CD4-positive, alpha-beta T cell treated with Interleukin-1 beta for 1 hour (primary cell): ENCODE measurements around the gene CRAT.

ENCODE experiments used
- DNase-seq, 2 donors: peaks; one replicate each; pipeline ENCODE4 v3.0.0-alpha.2; 2020 to 2022

Gene CRAT

GRCh38 chr9:129081388-129081904 is 29.1 kb downstream of the CRAT start:
- DNase-seq: no peak

DNA sequence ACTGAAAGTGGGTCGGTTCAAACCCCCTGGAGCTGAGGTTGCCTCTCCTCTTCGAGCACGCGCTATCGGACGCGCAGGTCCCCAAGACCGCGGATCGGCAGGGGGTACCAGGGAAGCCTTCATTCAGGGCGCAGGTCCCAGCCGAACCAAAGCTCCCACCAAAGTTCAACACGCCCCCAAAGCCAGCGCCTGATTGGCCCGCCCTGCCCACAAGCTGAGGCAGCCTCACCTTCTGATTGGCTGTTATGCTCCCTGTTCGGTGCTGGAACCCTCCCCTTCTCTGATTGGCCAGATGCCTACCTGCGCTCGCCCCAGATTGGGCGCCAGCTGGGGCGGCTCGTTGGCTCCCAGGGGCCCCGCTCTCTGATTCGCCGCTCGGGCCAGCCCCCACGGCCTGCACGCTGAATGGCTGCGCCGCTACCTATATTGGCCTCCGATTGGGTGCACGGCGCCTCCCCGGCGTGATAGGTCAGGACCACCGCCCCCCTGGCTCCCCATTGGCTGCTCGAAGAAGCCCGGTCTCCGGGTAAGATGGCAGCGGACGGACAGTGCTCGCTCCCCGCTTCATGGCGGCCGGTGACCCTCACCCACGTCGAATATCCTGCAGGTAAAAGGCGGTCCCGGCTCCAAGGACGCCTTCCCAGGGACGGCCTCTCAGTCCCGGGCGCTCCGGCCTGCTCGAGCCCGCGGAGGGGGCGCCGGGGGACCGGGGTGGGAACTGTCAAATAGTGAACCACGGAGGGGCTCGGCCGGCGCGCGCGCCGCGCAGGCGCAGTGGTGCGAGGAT is 29.8 kb downstream of the CRAT start, which contains the start of gene DOLPP1:
DOLPP1 (plus strand) TSS at position 511 of the 787 bp plus-strand sequence; CDS start at position 532, 21 bp downstream.
- peak; percentile 99 to 100 for DNase-seq

- DNase-seq: no peak
Measured at GRCh38 chr9:129080298-129080600, 30.3 kb downstream of the CRAT start.

GRCh38 chr9:129079829-129080228 is 30.8 kb downstream of the CRAT start:
- DNase-seq: no peak

GRCh38 chr9:129078691-129079503 is 31.7 kb downstream of the CRAT start:
- no peak for DNase-seq

GRCh38 chr9:129077236-129077635 is 33.4 kb downstream of the CRAT start:
- DNase-seq: no peak

- no peak for DNase-seq
Measured at GRCh38 chr9:129076640-129077037, 34.0 kb downstream of the CRAT start.

DNA sequence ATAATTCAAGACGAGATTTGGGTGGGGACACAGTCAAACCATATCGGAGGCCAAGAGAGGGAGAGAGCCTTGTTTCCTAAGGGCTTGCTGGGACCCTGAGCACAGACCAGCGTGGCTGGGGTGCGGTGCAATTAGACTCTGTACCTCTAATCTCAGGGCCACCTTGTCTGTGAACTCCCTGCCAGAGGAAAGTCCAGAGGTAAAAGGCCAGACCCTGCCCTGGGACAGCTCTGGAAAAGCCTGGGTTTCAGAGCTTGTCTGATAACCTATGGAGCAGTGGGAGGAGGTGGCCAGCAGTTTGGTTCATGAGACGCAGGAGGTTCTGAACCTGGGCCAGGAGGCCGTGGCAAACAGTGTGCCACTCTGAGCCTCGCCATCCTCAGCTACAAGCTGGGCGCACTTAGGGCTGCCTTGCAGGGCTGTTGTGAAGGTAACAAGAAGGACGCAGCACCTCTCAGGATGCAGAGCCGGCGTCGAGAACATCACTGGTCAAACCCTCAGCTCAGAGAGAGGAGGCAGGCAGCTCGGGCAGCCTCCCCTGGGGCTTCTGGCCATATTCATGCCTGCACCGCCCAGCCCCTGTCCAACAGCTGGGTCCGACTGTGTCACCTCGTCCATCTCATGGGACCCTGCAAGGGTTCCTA is 34.5 kb downstream of the CRAT start:
- no peak for DNase-seq

DNA sequence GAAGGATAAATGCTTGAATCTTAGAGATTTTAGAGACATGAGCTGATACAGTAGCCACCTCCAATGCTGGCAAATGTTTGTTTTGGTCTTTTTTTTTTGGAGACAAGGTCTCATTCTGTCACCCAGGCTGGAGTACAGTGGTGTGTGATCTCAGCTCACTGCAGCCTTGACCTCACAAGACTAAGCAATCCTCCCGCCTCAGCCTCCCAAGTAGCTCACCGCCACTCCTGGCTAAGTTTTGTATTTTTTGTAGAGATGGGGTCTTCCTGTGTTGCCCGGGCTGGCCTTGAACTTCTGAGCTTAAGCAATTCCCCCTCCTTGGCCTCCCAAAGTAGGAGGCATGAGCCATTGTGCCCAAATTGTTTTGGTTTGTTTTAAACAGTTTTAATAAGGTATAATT is 36.5 kb downstream of the CRAT start:
- DNase-seq: no peak

GRCh38 chr9:129073404-129073803 is 37.2 kb downstream of the CRAT start:
- DNase-seq: peak in 1 of 2 donors; percentile 13

DNA sequence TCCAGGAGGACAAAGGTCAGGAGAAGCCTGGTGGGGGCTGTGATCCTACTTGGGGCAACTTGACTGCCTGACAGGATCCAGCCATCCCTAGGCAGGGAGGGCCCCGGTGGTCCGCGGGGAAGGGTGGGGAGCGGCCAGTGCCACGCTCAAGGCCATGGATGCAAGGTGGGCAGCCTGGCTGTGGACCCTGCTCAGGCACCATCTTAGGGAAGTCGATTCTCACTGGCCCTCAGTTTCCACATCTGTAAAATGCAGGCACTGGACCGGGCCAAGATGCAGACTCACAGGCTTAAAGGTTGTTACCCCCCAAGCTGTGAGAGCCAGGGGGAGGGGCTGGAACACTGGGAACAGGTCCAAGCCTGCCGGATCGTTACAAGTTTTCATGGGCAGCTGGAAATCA is 38.4 kb downstream of the CRAT start:
- DNase-seq: no peak

- DNase-seq: peak; percentile 6 to 12
Measured at GRCh38 chr9:129071526-129072126, 39.0 kb downstream of the CRAT start.

DNA sequence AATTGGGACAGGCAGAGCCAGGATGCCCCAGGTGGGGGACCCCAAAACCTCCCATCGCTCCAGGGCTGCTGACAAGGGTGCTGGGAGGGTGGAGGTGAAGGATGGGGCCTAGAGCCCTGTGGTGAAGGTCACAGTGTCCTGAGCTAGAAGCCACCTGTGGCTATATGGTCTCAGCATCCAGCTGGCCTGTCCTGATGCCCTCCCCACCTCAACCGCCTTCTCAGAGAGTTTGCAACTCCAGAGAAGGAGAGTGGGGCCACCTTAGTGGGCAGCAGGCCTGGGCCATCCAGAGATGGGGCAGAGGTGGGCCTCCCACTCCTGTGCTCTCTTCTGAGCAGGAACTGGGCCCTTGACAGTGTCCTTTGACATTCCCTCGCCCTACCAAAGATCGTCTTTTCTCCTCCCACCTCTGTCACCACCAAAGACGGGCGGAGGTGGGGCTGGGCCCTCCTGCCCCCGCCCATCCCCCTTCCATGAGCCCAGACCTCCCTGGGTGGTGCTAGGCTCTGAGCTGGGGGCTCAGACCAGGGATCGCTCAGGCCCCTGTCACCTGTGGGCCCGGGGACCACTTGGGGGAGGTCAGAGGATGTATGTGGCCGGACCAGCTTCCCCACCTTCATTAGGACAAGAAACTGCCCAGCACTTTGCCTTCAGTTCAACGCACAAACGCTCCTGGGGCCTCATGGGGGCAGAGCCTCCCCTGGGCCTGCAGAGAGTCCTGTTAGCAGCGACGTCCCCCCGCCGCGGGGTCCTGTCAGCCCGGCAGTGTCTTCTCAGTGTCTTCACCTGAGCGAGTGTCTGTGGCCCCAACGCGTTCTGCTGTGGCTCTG is 39.7 kb downstream of the CRAT start:
- DNase-seq: no peak

GRCh38 chr9:129069862-129070641 is 40.5 kb downstream of the CRAT start:
- DNase-seq: no peak

DNA sequence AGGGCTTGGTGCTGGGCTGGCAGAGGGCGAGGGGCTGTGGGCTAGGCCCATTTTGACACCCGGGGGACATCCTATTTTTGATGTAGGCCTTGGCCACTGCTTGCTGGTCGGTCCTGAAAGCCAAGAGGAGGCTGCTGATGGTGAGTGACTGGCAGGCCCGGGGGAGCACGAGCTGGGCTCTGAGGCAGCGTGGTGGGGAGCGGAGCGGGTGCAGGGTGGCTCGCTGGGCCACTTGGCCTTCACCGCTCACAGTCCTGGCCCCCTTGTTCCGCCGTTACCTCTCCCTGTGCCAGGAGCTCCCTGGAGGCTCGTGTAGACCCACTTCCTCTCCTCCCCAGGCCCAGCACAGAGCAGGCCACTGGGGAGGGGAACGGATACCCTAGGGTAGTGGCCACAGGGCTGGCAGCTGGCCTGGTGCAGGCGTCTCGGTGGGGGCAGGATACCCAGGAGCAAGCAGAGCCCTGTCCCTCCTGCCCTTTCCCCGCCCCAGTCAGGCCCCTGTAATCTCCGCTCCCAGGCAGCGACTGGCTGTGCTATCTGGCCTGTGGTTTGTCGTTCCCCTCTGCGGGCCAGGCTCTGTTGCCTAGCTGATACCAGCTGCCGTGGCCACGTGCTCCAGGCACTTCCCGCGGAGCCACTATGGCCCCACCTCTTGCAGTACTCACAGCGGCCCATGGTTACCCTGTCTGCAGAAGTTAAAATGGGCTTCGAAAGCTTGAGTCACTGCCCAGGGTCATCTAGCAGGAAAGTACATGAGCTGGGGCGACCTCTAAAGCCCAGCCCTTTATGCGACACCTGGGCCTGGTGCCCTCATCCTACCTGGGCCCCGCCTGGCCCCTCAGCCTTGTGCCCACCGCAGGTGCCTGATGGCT is 41.4 kb downstream of the CRAT start:
- DNase-seq: peak; percentile 55 to 79

DNA sequence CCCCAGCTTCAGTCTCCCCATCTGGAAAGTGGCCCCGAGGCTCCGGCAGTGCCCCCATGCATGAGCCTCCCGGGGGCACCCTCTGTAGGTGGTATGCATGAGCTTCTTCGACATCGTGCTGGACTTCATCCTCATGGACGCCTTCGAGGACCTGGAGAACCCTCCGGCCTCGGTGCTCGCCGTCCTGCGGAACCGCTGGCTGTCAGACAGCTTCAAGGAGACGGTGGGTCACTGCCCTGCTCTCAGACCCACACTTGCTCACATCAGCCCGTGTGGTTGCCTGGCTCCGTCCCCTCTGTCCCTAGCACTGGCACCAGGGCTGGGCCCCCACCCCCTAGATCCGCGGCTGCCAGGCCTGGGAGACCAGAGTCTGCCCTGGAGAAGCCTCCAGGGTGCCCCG is 42.5 kb downstream of the CRAT start:
- no peak for DNase-seq

- DNase-seq: no peak
Measured at GRCh38 chr9:129064499-129064908, 46.1 kb downstream of the CRAT start.

GRCh38 chr9:129063061-129063460 is 47.5 kb downstream of the CRAT start:
- no peak for DNase-seq

GRCh38 chr9:129060991-129061390 is 49.6 kb downstream of the CRAT start:
- no peak for DNase-seq
